Suprapubic skin (tissue), 4 donors: ENCODE measurements around the gene BMF. TPM values are rescaled to one million over a fixed set of nuclear protein-coding genes. Genes with fewer than 3 reads are reported as not detected.
A peak's percentile ranks its signal among the peaks of the same experiment; 100 is the strongest.
"Not testable (repeated sequence)": the region's sequence is repeated elsewhere in the genome, so short reads cannot be mapped to it uniquely, and the experiment has no call there.

Experiments
- DNase-seq, 2 donors: peaks; one replicate each; pipeline ENCODE4 v3.0.0-alpha.2; 2019; ENCODE audit warnings: low spot score in 2 of 2
- H3K27ac ChIP-seq: fragments of 200-600 bp; sonication (generic); one replicate; pipeline ENCODE4 v1.5.1; 2019
- H3K27me3 ChIP-seq: fragments of 200-600 bp; sonication (generic); one replicate; pipeline ENCODE4 v1.5.1; 2019
- H3K36me3 ChIP-seq: fragments of 200-600 bp; sonication (generic); one replicate; pipeline ENCODE4 v1.5.1; 2019
- H3K4me1 ChIP-seq: fragments of 200-600 bp; sonication (generic); one replicate; pipeline ENCODE4 v1.5.1; 2019
- H3K4me3 ChIP-seq: fragments of 200-600 bp; sonication (generic); one replicate; pipeline ENCODE4 v1.5.1; 2019; ENCODE audit warnings: mild to moderate bottlenecking
- H3K9me3 ChIP-seq: fragments of 200-600 bp; sonication (generic); one replicate; pipeline ENCODE4 v1.5.1; 2019
- CTCF ChIP-seq, 2 donors: fragments of 200-600 bp in 1 of 2; fragments of 450-650 bp in 1 of 2; sonication (generic) in 1 of 2; IDR thresholded peaks; one replicate each; pipeline ENCODE4 v1.5.1; 2016 to 2019; ENCODE audit warnings: antibody characterized with exemption in 2 of 2, mild to moderate bottlenecking in 1 of 2, moderate library complexity in 1 of 2
- EP300 ChIP-seq: sonication (generic); formaldehyde crosslinking; IDR thresholded peaks from one replicate; pipeline ENCODE4 v1.6.1; 2017; ENCODE audit warnings: antibody characterized with exemption
- POLR2A ChIP-seq, 2 donors: fragments of 450-650 bp; IDR thresholded peaks; one replicate each; pipeline ENCODE4 v1.6.1; 2017; ENCODE audit warnings: antibody characterized with exemption in 2 of 2, mild to moderate bottlenecking in 2 of 2, moderate library complexity in 2 of 2
- POLR2AphosphoS5 ChIP-seq, 3 donors: sonication (generic); formaldehyde crosslinking; IDR thresholded peaks; one replicate each; pipeline ENCODE4 v1.6.1; 2017; ENCODE audit warnings: antibody characterized with exemption in 3 of 3
- WGBS: methylation state at CpG from one replicate; pipeline ENCODE4 v1.1.5; 2018; 5-methylcytosine and 5-hydroxymethylcytosine counted together
- total RNA-seq, 4 donors: library from RNA; depleted of rRNA; stranded (reverse); fragments of >200 nt; gene quantifications; one replicate each; pipeline ENCODE4 v1.1.0, GENCODE V29; 2016

Gene BMF
- 10 to 100 TPM in 2 of 4 donors, 1 to 10 TPM in 2; 2.6 to 11.1 (median 9.8) TPM for total RNA-seq

GRCh38 chr15:40108855-40109735, at the start of gene BMF:
Gene BMF (minus strand): TSS chr15:40108879. CDS start chr15:40106086, 2,793 bp downstream.
- DNase-seq = peak; percentile 100
- TF ChIP-seq POLR2A (IDR thresholded peaks at IDR 0.05) (no peak), POLR2AphosphoS5 (IDR thresholded peaks at IDR 0.05) (peak in 2 of 3 donors; percentile 34 to 84)
- H3K4me3 ChIP-seq = peak within 1 kb of the TSS; percentile 86
- peak within 1 kb of the TSS; percentile 86 for H3K27ac ChIP-seq
- no peaks in the 10 kb centered on the region for H3K27me3 ChIP-seq
- H3K4me1 ChIP-seq = peaks cover 47% of the 10 kb centered on the region
- no peaks in the 10 kb centered on the region for H3K36me3 ChIP-seq
- no peaks in the 10 kb centered on the region for H3K9me3 ChIP-seq
- 9% methylated on average over 17 of the region's 48 CpGs for WGBS

GRCh38 chr15:40157778-40158447, 49.2 kb upstream of the BMF start:
- H3K4me1 ChIP-seq = peaks cover 19% of the 10 kb centered on the region
- no peaks in the 10 kb centered on the region for H3K36me3 ChIP-seq
- H3K4me3 ChIP-seq = no peak overlapping the region
- H3K27me3 ChIP-seq = no peaks in the 10 kb centered on the region
- no peak overlapping the region for H3K27ac ChIP-seq
- 93% methylated on average over 5 of the region's 7 CpGs for WGBS
- TF ChIP-seq POLR2A (IDR thresholded peaks at IDR 0.05) (no peak), POLR2AphosphoS5 (IDR thresholded peaks at IDR 0.05) (no peak), EP300 (no peak), CTCF (IDR thresholded peaks at IDR 0.05) (no peak)
- DNase-seq = no peak
- no peaks in the 10 kb centered on the region for H3K9me3 ChIP-seq

- Histone ChIP-seq H3K27ac (no peak overlapping the region), H3K4me1 (peaks cover 13% of the 10 kb centered on the region), H3K4me3 (no peak overlapping the region), H3K27me3 (no peaks in the 10 kb centered on the region), H3K9me3 (no peaks in the 10 kb centered on the region), H3K36me3 (no peaks in the 10 kb centered on the region)
- DNase-seq = no peak
- TF ChIP-seq POLR2A (IDR thresholded peaks at IDR 0.05) (no peak), EP300 (no peak), CTCF (IDR thresholded peaks at IDR 0.05) (no peak), POLR2AphosphoS5 (IDR thresholded peaks at IDR 0.05) (peak in 2 of 3 donors; percentile 32 to 49)
- WGBS = 43% methylated on average over 5 of the region's 5 CpGs
Observed at GRCh38 chr15:40155270-40155910, 46.7 kb upstream of the BMF start.

GRCh38 chr15:40154821-40155220, 46.1 kb upstream of the BMF start:
- 50% methylated on average over 1 of the region's 1 CpG for WGBS
- peaks cover 13% of the 10 kb centered on the region for H3K4me1 ChIP-seq
- H3K27me3 ChIP-seq, H3K9me3 ChIP-seq, DNase-seq, H3K27ac ChIP-seq, H3K36me3 ChIP-seq, H3K4me3 ChIP-seq: not testable (repeated sequence)

- Histone ChIP-seq H3K27ac (no peak overlapping the region), H3K36me3 (no peaks in the 10 kb centered on the region), H3K27me3 (no peaks in the 10 kb centered on the region), H3K4me3 (no peak overlapping the region), H3K9me3 (no peaks in the 10 kb centered on the region), H3K4me1 (peaks cover 13% of the 10 kb centered on the region)
- no peak for TF ChIP-seq CTCF (IDR thresholded peaks at IDR 0.05)
- 89% methylated on average over 4 of the region's 4 CpGs for WGBS
- no peak for DNase-seq
Observed at GRCh38 chr15:40151991-40152390, 43.3 kb upstream of the BMF start.

- Histone ChIP-seq H3K36me3 (no peaks in the 10 kb centered on the region), H3K27ac (no peak overlapping the region), H3K27me3 (no peaks in the 10 kb centered on the region), H3K4me1 (peaks cover 13% of the 10 kb centered on the region), H3K4me3 (no peak overlapping the region), H3K9me3 (no peaks in the 10 kb centered on the region)
- TF ChIP-seq POLR2AphosphoS5 (IDR thresholded peaks at IDR 0.05) (no peak), CTCF (IDR thresholded peaks at IDR 0.05) (no peak), EP300 (no peak), POLR2A (IDR thresholded peaks at IDR 0.05) (no peak)
- DNase-seq = no peak
- 70% methylated on average over 6 of the region's 6 CpGs for WGBS
Observed at GRCh38 chr15:40151499-40151898, 42.8 kb upstream of the BMF start.
